ENCODE data around the gene CACNA1C. TPM values are rescaled to one million over a fixed set of nuclear protein-coding genes. Genes with fewer than 3 reads are reported as not detected.

The CACNA1C gene
- total RNA-seq, 1 donor from 2014 or later, result 11.7 TPM

GRCh38 chr12:2301531-2302461, 249.0 kb downstream of the CACNA1C start:
- no peaks in the 10 kb centered on the region for H3K4me1 Mint-ChIP-seq (ENCODE audit: low read depth)
- no peak for TF ChIP-seq CTCF (IDR thresholded peaks at IDR 0.05; ENCODE audit: unreplicated experiment)
- H3K36me3 Mint-ChIP-seq (ENCODE audit: insufficient read depth), result no peaks in the 10 kb centered on the region
- H3K27ac Mint-ChIP-seq, result no peak overlapping the region
- H3K4me3 Mint-ChIP-seq (ENCODE audit: low read depth), result no peak overlapping the region
- no peak for DNase-seq (ENCODE audit: low spot score, unreplicated experiment)
- H3K27me3 Mint-ChIP-seq, result peaks cover 46% of the 10 kb centered on the region
- H3K9me3 Mint-ChIP-seq (ENCODE audit: low read depth), result no peaks in the 10 kb centered on the region

GRCh38 chr12:2302711-2303580, 250.2 kb downstream of the CACNA1C start:
- no peak for TF ChIP-seq CTCF (IDR thresholded peaks at IDR 0.05; ENCODE audit: unreplicated experiment)
- no peak overlapping the region for H3K27ac Mint-ChIP-seq
- no peaks in the 10 kb centered on the region for H3K36me3 Mint-ChIP-seq (ENCODE audit: insufficient read depth)
- DNase-seq (ENCODE audit: low spot score, unreplicated experiment), result no peak
- no peaks in the 10 kb centered on the region for H3K9me3 Mint-ChIP-seq (ENCODE audit: low read depth)
- no peaks in the 10 kb centered on the region for H3K4me1 Mint-ChIP-seq (ENCODE audit: low read depth)
- H3K27me3 Mint-ChIP-seq, result peaks cover 40% of the 10 kb centered on the region
- H3K4me3 Mint-ChIP-seq (ENCODE audit: low read depth), result no peak overlapping the region

- H3K27ac Mint-ChIP-seq, result no peak overlapping the region
- peaks cover 6% of the 10 kb centered on the region for H3K9me3 Mint-ChIP-seq (ENCODE audit: low read depth)
- TF ChIP-seq CTCF (IDR thresholded peaks at IDR 0.05; ENCODE audit: unreplicated experiment), result no peak
- DNase-seq (ENCODE audit: low spot score, unreplicated experiment), result no peak
- no peak overlapping the region for H3K4me3 Mint-ChIP-seq (ENCODE audit: low read depth)
- peaks cover 40% of the 10 kb centered on the region for H3K27me3 Mint-ChIP-seq
- no peaks in the 10 kb centered on the region for H3K36me3 Mint-ChIP-seq (ENCODE audit: insufficient read depth)
- H3K4me1 Mint-ChIP-seq (ENCODE audit: low read depth), result no peaks in the 10 kb centered on the region
Measured at GRCh38 chr12:2304223-2304622, 251.4 kb downstream of the CACNA1C start.

GRCh38 chr12:2306012-2306411, 253.2 kb downstream of the CACNA1C start:
- Mint-ChIP-seq H3K27me3 (peaks cover 37% of the 10 kb centered on the region), H3K4me1 (ENCODE audit: low read depth) (no peaks in the 10 kb centered on the region), H3K36me3 (ENCODE audit: insufficient read depth) (no peaks in the 10 kb centered on the region), H3K4me3 (ENCODE audit: low read depth) (no peak overlapping the region), H3K27ac (no peak overlapping the region), H3K9me3 (ENCODE audit: low read depth) (peaks cover 6% of the 10 kb centered on the region)
- no peak for TF ChIP-seq CTCF (IDR thresholded peaks at IDR 0.05; ENCODE audit: unreplicated experiment)
- DNase-seq (ENCODE audit: low spot score, unreplicated experiment), result no peak

- Mint-ChIP-seq H3K36me3 (ENCODE audit: insufficient read depth) (no peaks in the 10 kb centered on the region), H3K27ac (no peak overlapping the region), H3K27me3 (peaks cover 42% of the 10 kb centered on the region), H3K4me1 (ENCODE audit: low read depth) (no peaks in the 10 kb centered on the region), H3K4me3 (ENCODE audit: low read depth) (no peak overlapping the region), H3K9me3 (ENCODE audit: low read depth) (peaks cover 6% of the 10 kb centered on the region)
- DNase-seq (ENCODE audit: low spot score, unreplicated experiment), result no peak
- TF ChIP-seq CTCF (IDR thresholded peaks at IDR 0.05; ENCODE audit: unreplicated experiment), result no peak
Measured at GRCh38 chr12:2306735-2307134, 253.9 kb downstream of the CACNA1C start.

Measured in progenitor cell of endocrine pancreas (in vitro differentiated cells).